ENCODE measurements around the gene ZNF536. TPM values are rescaled to one million over a fixed set of nuclear protein-coding genes. Genes with fewer than 3 reads are reported as not detected.

ZNF536 gene
- total and polyA plus RNA-seq, 2 donors (not counting 3 experiments of a cell fraction or from before 2014, with no cell fraction given) = not detected

DNA sequence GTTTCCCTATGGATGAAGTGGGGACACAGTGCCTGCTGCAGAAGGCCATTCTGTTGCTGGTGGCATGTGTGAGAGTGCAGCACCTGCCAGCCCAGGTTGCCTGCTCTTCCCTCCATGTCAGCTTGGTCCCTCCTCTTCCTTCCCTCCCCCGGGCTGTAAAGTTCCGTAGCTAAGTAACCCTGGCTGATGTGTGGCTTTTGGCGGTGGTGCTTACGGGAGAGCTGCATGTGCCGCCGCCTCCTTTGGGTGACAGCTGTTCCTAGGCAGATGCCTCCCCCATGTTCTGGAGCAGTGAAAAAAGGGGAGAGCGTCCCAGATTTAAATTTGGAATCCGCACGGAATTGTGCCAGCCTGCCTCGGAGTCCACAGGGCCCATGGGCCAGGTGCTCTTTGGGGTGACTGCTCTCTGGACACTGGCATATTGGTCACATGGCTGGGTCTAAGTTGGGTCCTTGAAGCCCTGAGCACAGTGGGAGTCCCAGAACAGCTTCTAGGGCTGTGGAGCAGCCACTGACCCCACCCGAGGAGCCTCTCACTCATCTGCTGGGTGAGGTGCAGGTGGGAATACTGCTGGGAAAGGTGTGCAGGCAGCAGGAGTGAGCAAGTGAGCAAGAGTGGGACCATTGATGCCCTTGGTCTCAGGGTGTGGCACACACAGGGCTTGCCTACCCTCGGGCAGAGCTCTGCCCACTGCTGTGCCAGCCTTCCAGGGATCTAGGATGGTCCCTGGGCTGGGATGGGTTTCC, 33.1 kb upstream of the ZNF536 start:
- Histone ChIP-seq H3K36me3 (ENCODE audit: control insufficient read depth in 2 of 2, extremely low read depth in 1 of 2, insufficient read depth in 2 of 2, low read length in 2 of 2) (no peaks in the 10 kb centered on the region), H3K9me3 (replicated peaks; ENCODE audit: control insufficient read depth, insufficient read depth, low read length) (peaks cover 5% of the 10 kb centered on the region), H3K4me1 (ENCODE audit: control insufficient read depth, extremely low read depth, insufficient read depth, low read length) (no peaks in the 10 kb centered on the region), H3K9me1 (replicated peaks; ENCODE audit: control insufficient read depth, extremely low read depth, insufficient read depth, low read length) (no peaks in the 10 kb centered on the region), H4K20me1 (replicated peaks; ENCODE audit: control insufficient read depth, extremely low read depth, insufficient read depth, low read length) (no peaks in the 10 kb centered on the region), H3K27ac (ENCODE audit: insufficient read depth, low read depth, low read length) (no peak overlapping the region), H3K79me2 (ENCODE audit: control insufficient read depth, insufficient read depth, low read length) (no peaks in the 10 kb centered on the region), H3K9ac (replicated peaks; ENCODE audit: extremely low read depth, insufficient read depth, low read length) (no peak overlapping the region), H3K4me3 (replicated peaks in 1 of 3; ENCODE audit: insufficient read depth in 1 of 3, low read depth in 1 of 3, low read length in 3 of 3) (no peak overlapping the region), H2AFZ (ENCODE audit: low read depth, low read length) (no peak overlapping the region), H3K27me3 (ENCODE audit: control insufficient read depth in 2 of 2, insufficient read depth in 2 of 2, low read length in 2 of 2) (no peaks in the 10 kb centered on the region), H3K4me2 (ENCODE audit: insufficient read depth, low read length) (no peak overlapping the region)
- intact Hi-C loops (cut with micrococcal nuclease) (no loop called here), dilution Hi-C loops (cut with MboI; ENCODE audit: extremely low pct_ligation_motif_present, low sequenced_read_pairs) (no loop called here)
- TF ChIP-seq JUN (IDR thresholded peaks at IDR 0.05; ENCODE audit: borderline replicate concordance, insufficient read depth, insufficient read length, low read depth) (no peak), FOS (IDR thresholded peaks at IDR 0.05; ENCODE audit: borderline replicate concordance, insufficient read depth, low read length) (no peak), POLR2AphosphoS5 (IDR thresholded peaks at IDR 0.05; ENCODE audit: insufficient read depth, low read depth, low read length) (no peak), POLR2A (IDR thresholded peaks at IDR 0.05; ENCODE audit: low read depth, low read length) (no peak), EZH2 (IDR thresholded peaks at IDR 0.05; ENCODE audit: borderline replicate concordance, low read depth, low read length, severe bottlenecking) (no peak)
- TF ChIP-seq, protein P1, sequence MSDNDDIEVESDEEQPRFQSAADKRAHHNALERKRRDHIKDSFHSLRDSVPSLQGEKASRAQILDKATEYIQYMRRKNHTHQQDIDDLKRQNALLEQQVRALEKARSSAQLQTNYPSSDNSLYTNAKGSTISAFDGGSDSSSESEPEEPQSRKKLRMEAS (IDR thresholded peaks at IDR 0.05; ENCODE audit: insufficient read depth, insufficient read length) = no peak
- TF ChIP-seq, protein P2, sequence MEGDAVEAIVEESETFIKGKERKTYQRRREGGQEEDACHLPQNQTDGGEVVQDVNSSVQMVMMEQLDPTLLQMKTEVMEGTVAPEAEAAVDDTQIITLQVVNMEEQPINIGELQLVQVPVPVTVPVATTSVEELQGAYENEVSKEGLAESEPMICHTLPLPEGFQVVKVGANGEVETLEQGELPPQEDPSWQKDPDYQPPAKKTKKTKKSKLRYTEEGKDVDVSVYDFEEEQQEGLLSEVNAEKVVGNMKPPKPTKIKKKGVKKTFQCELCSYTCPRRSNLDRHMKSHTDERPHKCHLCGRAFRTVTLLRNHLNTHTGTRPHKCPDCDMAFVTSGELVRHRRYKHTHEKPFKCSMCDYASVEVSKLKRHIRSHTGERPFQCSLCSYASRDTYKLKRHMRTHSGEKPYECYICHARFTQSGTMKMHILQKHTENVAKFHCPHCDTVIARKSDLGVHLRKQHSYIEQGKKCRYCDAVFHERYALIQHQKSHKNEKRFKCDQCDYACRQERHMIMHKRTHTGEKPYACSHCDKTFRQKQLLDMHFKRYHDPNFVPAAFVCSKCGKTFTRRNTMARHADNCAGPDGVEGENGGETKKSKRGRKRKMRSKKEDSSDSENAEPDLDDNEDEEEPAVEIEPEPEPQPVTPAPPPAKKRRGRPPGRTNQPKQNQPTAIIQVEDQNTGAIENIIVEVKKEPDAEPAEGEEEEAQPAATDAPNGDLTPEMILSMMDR (IDR thresholded peaks at IDR 0.05; ENCODE audit: extremely low read depth in 1 of 2, insufficient read depth in 1 of 2, low read depth in 1 of 2, low read length in 2 of 2) = no peak
- DNase-seq (ENCODE audit: low read depth, low spot score) (no peak), FAIRE-seq (no peak)
- ChIA-PET POLR2A (no interaction called here), CTCF (no interaction called here)
- no TSS peak for BruUV-seq (replicated peaks)
